ENCODE data around the gene IL6R.
"Not testable (repeated sequence)": the region's sequence is repeated elsewhere in the genome, so short reads cannot be mapped to it uniquely, and the experiment has no call there.

Gene IL6R

GRCh38 chr1:154404984-154405746 lies at the start of gene IL6R:
Gene IL6R, plus strand, starts transcription at chr1:154405343. Its CDS starts 287 bp downstream, at chr1:154405630.
- DNase-seq = peak; percentile 75 to 94

- DNase-seq = no peak
Observed at GRCh38 chr1:154358519-154358918, 46.6 kb upstream of the IL6R start.

- no peak for DNase-seq
Observed at GRCh38 chr1:154360288-154360687, 44.9 kb upstream of the IL6R start.

- not testable (repeated sequence) for DNase-seq
Observed at GRCh38 chr1:154360881-154361280, 44.3 kb upstream of the IL6R start.

GRCh38 chr1:154361357-154361756 lies 43.8 kb upstream of the IL6R start:
- no peak for DNase-seq

- no peak for DNase-seq
Observed at GRCh38 chr1:154371436-154371835, 33.7 kb upstream of the IL6R start.

- not testable (repeated sequence) for DNase-seq
Observed at GRCh38 chr1:154373777-154374357, 31.3 kb upstream of the IL6R start.

- no peak for DNase-seq
Observed at GRCh38 chr1:154379301-154379700, 25.8 kb upstream of the IL6R start.

- no peak for DNase-seq
Observed at GRCh38 chr1:154384650-154385489, 20.3 kb upstream of the IL6R start.

GRCh38 chr1:154386643-154387352 lies 18.3 kb upstream of the IL6R start:
- DNase-seq = no peak

- no peak for DNase-seq
Observed at GRCh38 chr1:154391086-154391770, 13.9 kb upstream of the IL6R start.

GRCh38 chr1:154398141-154398540 lies 7.0 kb upstream of the IL6R start:
- no peak for DNase-seq

- DNase-seq = no peak
Observed at GRCh38 chr1:154398678-154399077, 6.5 kb upstream of the IL6R start.

- no peak for DNase-seq
Observed at GRCh38 chr1:154400381-154400801, 4.8 kb upstream of the IL6R start.

- DNase-seq = no peak
Observed at GRCh38 chr1:154402409-154402921, 2.7 kb upstream of the IL6R start.

- no peak for DNase-seq
Observed at GRCh38 chr1:154403261-154403943, 1.7 kb upstream of the IL6R start.

- DNase-seq = no peak
Observed at GRCh38 chr1:154403983-154404382, 1.2 kb upstream of the IL6R start.

GRCh38 chr1:154404511-154404931 lies 622 bp upstream of the IL6R start:
- peak in 1 of 2 experiments; percentile 63 for DNase-seq

GRCh38 chr1:154405747-154406571 lies 816 bp downstream of the IL6R start:
- peak; percentile 57 to 86 for DNase-seq

GRCh38 chr1:154406572-154406879 lies 1.4 kb downstream of the IL6R start:
- DNase-seq = no peak

GRCh38 chr1:154406886-154407197 lies 1.7 kb downstream of the IL6R start:
- DNase-seq = no peak
